NT2/D1 (cell line): Measurements from ENCODE around the gene ACSF3.

ENCODE experiments used
- DNase-seq: peaks from one replicate; pipeline ENCODE4 v3.0.0-alpha.2; 2011; ENCODE audit warnings: low read depth, low spot score
- H3K27me3 ChIP-seq: 2 replicates; pipeline ENCODE4 v1.6.0; 2011; ENCODE audit warnings: mild to moderate bottlenecking; ENCODE audit not compliant: insufficient read length, insufficient read depth
- H3K36me3 ChIP-seq: 2 replicates; pipeline ENCODE4 v1.6.1; 2011; ENCODE audit warnings: mild to moderate bottlenecking, low read length, mixed read lengths; ENCODE audit not compliant: insufficient read depth, insufficient read length
- H3K4me1 ChIP-seq: 2 replicates; pipeline ENCODE4 v1.5.1; 2011; ENCODE audit not compliant: insufficient read depth, insufficient read length
- H3K4me3 ChIP-seq: 2 replicates; pipeline ENCODE4 v1.5.1; 2011; ENCODE audit warnings: low read depth; ENCODE audit not compliant: insufficient read length
- H3K9ac ChIP-seq: 2 replicates; pipeline ENCODE4 v1.6.0; 2011; ENCODE audit warnings: low read depth; ENCODE audit not compliant: insufficient read length
- H3K9me3 ChIP-seq: 2 replicates; pipeline ENCODE4 v1.5.1; 2011; ENCODE audit warnings: mild to moderate bottlenecking, low read length; ENCODE audit not compliant: insufficient read depth
- SUZ12 ChIP-seq: IDR thresholded peaks from 2 replicates; pipeline ENCODE4 v1.6.1; 2011; ENCODE audit not compliant: insufficient read length, insufficient read depth; ENCODE audit errors: extremely low read depth
- YY1 ChIP-seq: IDR thresholded peaks from 2 replicates; pipeline ENCODE4 v1.6.1; 2011; ENCODE audit not compliant: insufficient read length, insufficient read depth
- ZNF274 ChIP-seq: IDR thresholded peaks from 2 replicates; pipeline ENCODE4 v1.6.1; 2011; ENCODE audit warnings: mild to moderate bottlenecking, low read depth, low read length

The ACSF3 gene

GRCh38 chr16:89076159-89076558, 17.5 kb upstream of the ACSF3 start:
- Histone ChIP-seq H3K27me3 (no peaks in the 10 kb centered on the region), H3K9ac (no peak overlapping the region), H3K4me1 (peaks cover 4% of the 10 kb centered on the region), H3K36me3 (no peaks in the 10 kb centered on the region), H3K4me3 (no peak overlapping the region), H3K9me3 (peaks cover 18% of the 10 kb centered on the region; the same call in 1 of the 2 replicates)
- no peak for TF ChIP-seq YY1
- TF ChIP-seq ZNF274 = no peak
- no peak for TF ChIP-seq SUZ12
- no peak for DNase-seq

GRCh38 chr16:89077076-89077475, 16.6 kb upstream of the ACSF3 start:
- Histone ChIP-seq H3K9ac (no peak overlapping the region), H3K9me3 (peaks cover 18% of the 10 kb centered on the region; the same call in 1 of the 2 replicates), H3K27me3 (no peaks in the 10 kb centered on the region), H3K4me3 (no peak overlapping the region), H3K4me1 (no peaks in the 10 kb centered on the region), H3K36me3 (no peaks in the 10 kb centered on the region)
- TF ChIP-seq SUZ12 (no peak), ZNF274 (no peak), YY1 (no peak)
- DNase-seq = no peak

- H3K9ac ChIP-seq = no peak overlapping the region
These were observed 15.5 kb upstream of the ACSF3 start for GRCh38 chr16:89078172-89078571.

GRCh38 chr16:89079434-89079980, 14.1 kb upstream of the ACSF3 start:
- no peaks in the 10 kb centered on the region for H3K27me3 ChIP-seq
- no peak overlapping the region for H3K4me3 ChIP-seq
- no peak for DNase-seq
- no peak overlapping the region for H3K9ac ChIP-seq
- peaks cover 9% of the 10 kb centered on the region; the same call in 1 of the 2 replicates for H3K9me3 ChIP-seq
- TF ChIP-seq SUZ12 (no peak), ZNF274 (no peak), YY1 (no peak)
- no peaks in the 10 kb centered on the region for H3K36me3 ChIP-seq
- no peaks in the 10 kb centered on the region for H3K4me1 ChIP-seq

More at GRCh38 chr16:89078172-89078571, 15.5 kb upstream of the ACSF3 start:
- peaks cover 18% of the 10 kb centered on the region; the same call in 1 of the 2 replicates for H3K9me3 ChIP-seq
- no peaks in the 10 kb centered on the region for H3K36me3 ChIP-seq
- no peak overlapping the region for H3K4me3 ChIP-seq
- no peaks in the 10 kb centered on the region for H3K27me3 ChIP-seq
- no peaks in the 10 kb centered on the region for H3K4me1 ChIP-seq
- TF ChIP-seq YY1 (no peak), SUZ12 (no peak), ZNF274 (no peak)
- DNase-seq = no peak

GRCh38 chr16:89080196-89080853, 13.3 kb upstream of the ACSF3 start:
- no peaks in the 10 kb centered on the region for H3K36me3 ChIP-seq
- no peak overlapping the region for H3K9ac ChIP-seq
- peaks cover under 1% of the 10 kb centered on the region; the same call in 1 of the 2 replicates for H3K9me3 ChIP-seq

GRCh38 chr16:89081556-89081955, 12.1 kb upstream of the ACSF3 start:
- H3K36me3 ChIP-seq = no peaks in the 10 kb centered on the region
- peaks cover 2% of the 10 kb centered on the region for H3K4me1 ChIP-seq
- H3K9ac ChIP-seq = no peak overlapping the region
- H3K27me3 ChIP-seq = no peaks in the 10 kb centered on the region
- TF ChIP-seq SUZ12 (no peak), YY1 (no peak), ZNF274 (no peak)
- DNase-seq = no peak
- no peak overlapping the region for H3K4me3 ChIP-seq
- H3K9me3 ChIP-seq = no peaks in the 10 kb centered on the region

More at GRCh38 chr16:89080196-89080853, 13.3 kb upstream of the ACSF3 start:
- no peak for DNase-seq
- no peak for TF ChIP-seq ZNF274
- TF ChIP-seq YY1 = no peak
- TF ChIP-seq SUZ12 = no peak
- Histone ChIP-seq H3K27me3 (no peaks in the 10 kb centered on the region), H3K4me3 (no peak overlapping the region), H3K4me1 (peaks cover 2% of the 10 kb centered on the region)

- Histone ChIP-seq H3K4me3 (no peak overlapping the region), H3K9ac (no peak overlapping the region), H3K4me1 (peaks cover 5% of the 10 kb centered on the region), H3K27me3 (peaks cover 4% of the 10 kb centered on the region), H3K36me3 (no peaks in the 10 kb centered on the region), H3K9me3 (no peaks in the 10 kb centered on the region)
- TF ChIP-seq SUZ12 (no peak), ZNF274 (no peak), YY1 (no peak)
- DNase-seq = no peak
These were observed 9.2 kb upstream of the ACSF3 start for GRCh38 chr16:89084411-89084810.
